ENCODE results near the gene CABP4. TPM values are rescaled to one million over a fixed set of nuclear protein-coding genes. Genes with fewer than 3 reads are reported as not detected.

Gene CABP4
- total and polyA plus RNA-seq, 10 of the 15 experiments (the other 5 are each of a cell fraction or from before 2014, with no cell fraction given): 0.04 to 0.41 (median 0.14) TPM; not detected in 2

DNA sequence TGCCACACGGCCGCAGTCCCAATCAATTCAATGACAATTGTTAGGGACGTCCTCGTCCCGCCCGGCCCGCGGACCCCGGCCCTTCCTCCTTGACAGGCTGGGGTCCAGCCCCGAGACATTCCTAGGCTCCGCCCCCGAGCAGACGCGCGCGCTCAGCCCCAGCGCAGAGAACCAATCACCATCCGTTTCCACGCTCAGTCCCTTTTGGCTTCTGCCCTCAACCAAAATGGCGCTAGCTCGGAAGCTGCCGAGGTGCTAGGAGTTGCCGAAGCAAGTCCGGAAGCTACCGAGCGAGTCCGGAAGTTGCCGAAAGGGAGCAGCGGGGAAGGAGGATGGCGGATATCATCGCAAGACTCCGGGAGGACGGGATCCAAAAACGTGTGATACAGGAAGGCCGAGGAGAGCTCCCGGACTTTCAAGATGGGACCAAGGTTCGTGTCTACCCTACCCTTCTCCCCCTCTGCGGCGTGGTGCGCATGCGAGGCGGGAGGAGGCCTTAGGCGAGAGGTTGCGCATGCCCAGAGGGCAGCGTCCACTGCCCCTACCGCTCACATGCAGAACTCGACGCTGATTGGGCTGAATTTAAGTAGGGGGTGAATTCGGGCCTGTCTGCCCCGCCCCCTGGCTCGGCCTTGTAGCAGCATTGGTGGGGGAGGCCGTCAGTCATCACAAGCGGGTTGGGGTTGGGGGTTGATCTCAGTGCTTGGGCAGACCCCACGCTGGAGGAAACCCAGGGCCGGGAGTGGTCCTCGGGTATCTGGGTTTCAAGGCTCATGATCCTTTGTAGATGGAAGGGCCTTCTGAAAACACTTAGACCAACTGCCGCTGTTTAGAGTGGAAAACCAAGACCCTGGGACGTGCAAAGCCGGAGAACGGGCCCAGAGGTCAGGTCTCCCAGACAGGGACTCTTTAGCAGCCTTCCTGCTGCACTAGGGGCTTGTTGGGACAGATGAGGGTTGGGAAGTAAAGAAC, 28.0 kb downstream of the CABP4 start, which contains the start of gene AIP (continued):
- TF ChIP-seq, protein P1, sequence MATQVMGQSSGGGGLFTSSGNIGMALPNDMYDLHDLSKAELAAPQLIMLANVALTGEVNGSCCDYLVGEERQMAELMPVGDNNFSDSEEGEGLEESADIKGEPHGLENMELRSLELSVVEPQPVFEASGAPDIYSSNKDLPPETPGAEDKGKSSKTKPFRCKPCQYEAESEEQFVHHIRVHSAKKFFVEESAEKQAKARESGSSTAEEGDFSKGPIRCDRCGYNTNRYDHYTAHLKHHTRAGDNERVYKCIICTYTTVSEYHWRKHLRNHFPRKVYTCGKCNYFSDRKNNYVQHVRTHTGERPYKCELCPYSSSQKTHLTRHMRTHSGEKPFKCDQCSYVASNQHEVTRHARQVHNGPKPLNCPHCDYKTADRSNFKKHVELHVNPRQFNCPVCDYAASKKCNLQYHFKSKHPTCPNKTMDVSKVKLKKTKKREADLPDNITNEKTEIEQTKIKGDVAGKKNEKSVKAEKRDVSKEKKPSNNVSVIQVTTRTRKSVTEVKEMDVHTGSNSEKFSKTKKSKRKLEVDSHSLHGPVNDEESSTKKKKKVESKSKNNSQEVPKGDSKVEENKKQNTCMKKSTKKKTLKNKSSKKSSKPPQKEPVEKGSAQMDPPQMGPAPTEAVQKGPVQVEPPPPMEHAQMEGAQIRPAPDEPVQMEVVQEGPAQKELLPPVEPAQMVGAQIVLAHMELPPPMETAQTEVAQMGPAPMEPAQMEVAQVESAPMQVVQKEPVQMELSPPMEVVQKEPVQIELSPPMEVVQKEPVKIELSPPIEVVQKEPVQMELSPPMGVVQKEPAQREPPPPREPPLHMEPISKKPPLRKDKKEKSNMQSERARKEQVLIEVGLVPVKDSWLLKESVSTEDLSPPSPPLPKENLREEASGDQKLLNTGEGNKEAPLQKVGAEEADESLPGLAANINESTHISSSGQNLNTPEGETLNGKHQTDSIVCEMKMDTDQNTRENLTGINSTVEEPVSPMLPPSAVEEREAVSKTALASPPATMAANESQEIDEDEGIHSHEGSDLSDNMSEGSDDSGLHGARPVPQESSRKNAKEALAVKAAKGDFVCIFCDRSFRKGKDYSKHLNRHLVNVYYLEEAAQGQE (IDR thresholded peaks at IDR 0.05; ENCODE audit: low read depth, low read length): no peak
- no peak for TF ChIP-seq SRF (IDR thresholded peaks at IDR 0.05; ENCODE audit: low read depth in 2 of 2, low read length in 2 of 2)
- peak; percentile 10; the same call in 1 of the 2 replicates for TF ChIP-seq MTA2 (IDR thresholded peaks at IDR 0.05; ENCODE audit: low read depth)
- no peak for TF ChIP-seq KDM1A (IDR thresholded peaks at IDR 0.05; ENCODE audit: borderline replicate concordance)
- no peak for TF ChIP-seq MTA3 (IDR thresholded peaks at IDR 0.05; ENCODE audit: borderline replicate concordance, low read length)
- TF ChIP-seq, protein P2, sequence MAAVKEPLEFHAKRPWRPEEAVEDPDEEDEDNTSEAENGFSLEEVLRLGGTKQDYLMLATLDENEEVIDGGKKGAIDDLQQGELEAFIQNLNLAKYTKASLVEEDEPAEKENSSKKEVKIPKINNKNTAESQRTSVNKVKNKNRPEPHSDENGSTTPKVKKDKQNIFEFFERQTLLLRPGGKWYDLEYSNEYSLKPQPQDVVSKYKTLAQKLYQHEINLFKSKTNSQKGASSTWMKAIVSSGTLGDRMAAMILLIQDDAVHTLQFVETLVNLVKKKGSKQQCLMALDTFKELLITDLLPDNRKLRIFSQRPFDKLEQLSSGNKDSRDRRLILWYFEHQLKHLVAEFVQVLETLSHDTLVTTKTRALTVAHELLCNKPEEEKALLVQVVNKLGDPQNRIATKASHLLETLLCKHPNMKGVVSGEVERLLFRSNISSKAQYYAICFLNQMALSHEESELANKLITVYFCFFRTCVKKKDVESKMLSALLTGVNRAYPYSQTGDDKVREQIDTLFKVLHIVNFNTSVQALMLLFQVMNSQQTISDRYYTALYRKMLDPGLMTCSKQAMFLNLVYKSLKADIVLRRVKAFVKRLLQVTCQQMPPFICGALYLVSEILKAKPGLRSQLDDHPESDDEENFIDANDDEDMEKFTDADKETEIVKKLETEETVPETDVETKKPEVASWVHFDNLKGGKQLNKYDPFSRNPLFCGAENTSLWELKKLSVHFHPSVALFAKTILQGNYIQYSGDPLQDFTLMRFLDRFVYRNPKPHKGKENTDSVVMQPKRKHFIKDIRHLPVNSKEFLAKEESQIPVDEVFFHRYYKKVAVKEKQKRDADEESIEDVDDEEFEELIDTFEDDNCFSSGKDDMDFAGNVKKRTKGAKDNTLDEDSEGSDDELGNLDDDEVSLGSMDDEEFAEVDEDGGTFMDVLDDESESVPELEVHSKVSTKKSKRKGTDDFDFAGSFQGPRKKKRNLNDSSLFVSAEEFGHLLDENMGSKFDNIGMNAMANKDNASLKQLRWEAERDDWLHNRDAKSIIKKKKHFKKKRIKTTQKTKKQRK (IDR thresholded peaks at IDR 0.05; ENCODE audit: low read depth, low read length): no peak
- TF ChIP-seq, protein P3, sequence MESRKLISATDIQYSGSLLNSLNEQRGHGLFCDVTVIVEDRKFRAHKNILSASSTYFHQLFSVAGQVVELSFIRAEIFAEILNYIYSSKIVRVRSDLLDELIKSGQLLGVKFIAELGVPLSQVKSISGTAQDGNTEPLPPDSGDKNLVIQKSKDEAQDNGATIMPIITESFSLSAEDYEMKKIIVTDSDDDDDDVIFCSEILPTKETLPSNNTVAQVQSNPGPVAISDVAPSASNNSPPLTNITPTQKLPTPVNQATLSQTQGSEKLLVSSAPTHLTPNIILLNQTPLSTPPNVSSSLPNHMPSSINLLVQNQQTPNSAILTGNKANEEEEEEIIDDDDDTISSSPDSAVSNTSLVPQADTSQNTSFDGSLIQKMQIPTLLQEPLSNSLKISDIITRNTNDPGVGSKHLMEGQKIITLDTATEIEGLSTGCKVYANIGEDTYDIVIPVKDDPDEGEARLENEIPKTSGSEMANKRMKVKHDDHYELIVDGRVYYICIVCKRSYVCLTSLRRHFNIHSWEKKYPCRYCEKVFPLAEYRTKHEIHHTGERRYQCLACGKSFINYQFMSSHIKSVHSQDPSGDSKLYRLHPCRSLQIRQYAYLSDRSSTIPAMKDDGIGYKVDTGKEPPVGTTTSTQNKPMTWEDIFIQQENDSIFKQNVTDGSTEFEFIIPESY (IDR thresholded peaks at IDR 0.05): no peak
- peak; percentile 51; the same call in 1 of the 2 replicates for TF ChIP-seq LARP7 (IDR thresholded peaks at IDR 0.05)
- TF ChIP-seq, protein P4, sequence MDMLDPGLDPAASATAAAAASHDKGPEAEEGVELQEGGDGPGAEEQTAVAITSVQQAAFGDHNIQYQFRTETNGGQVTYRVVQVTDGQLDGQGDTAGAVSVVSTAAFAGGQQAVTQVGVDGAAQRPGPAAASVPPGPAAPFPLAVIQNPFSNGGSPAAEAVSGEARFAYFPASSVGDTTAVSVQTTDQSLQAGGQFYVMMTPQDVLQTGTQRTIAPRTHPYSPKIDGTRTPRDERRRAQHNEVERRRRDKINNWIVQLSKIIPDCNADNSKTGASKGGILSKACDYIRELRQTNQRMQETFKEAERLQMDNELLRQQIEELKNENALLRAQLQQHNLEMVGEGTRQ (IDR thresholded peaks at IDR 0.05; ENCODE audit: borderline replicate concordance, low read depth, low read length): no peak
- no peak for TF ChIP-seq RBBP5 (conservative IDR thresholded peaks at IDR 0.05)
- no peak for TF ChIP-seq HDAC6 (IDR thresholded peaks at IDR 0.05; ENCODE audit: unreplicated experiment)
- TF ChIP-seq, protein P5, sequence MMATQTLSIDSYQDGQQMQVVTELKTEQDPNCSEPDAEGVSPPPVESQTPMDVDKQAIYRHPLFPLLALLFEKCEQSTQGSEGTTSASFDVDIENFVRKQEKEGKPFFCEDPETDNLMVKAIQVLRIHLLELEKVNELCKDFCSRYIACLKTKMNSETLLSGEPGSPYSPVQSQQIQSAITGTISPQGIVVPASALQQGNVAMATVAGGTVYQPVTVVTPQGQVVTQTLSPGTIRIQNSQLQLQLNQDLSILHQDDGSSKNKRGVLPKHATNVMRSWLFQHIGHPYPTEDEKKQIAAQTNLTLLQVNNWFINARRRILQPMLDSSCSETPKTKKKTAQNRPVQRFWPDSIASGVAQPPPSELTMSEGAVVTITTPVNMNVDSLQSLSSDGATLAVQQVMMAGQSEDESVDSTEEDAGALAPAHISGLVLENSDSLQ (IDR thresholded peaks at IDR 0.05): peak; percentile 98
- TF ChIP-seq BACH1 (IDR thresholded peaks at IDR 0.05; ENCODE audit: borderline replicate concordance): no peak
- peak; percentile 79; the same call in 1 of the 2 replicates for TF ChIP-seq ZNF207 (IDR thresholded peaks at IDR 0.05; ENCODE audit: borderline replicate concordance)

Data from GM12878 (cell line).